IPS-18c (cell line): ENCODE results near the gene TMEM143.

ENCODE experiments used
- H3K4me3 ChIP-seq: 2 replicates; pipeline ENCODE4 v1.7.0; 2013; ENCODE audit warnings: low read depth, mild to moderate bottlenecking, low read length, moderate library complexity; ENCODE audit not compliant: insufficient read depth
- H3K9me3 ChIP-seq: one replicate; pipeline ENCODE4 v1.6.1; 2013; ENCODE audit warnings: mild to moderate bottlenecking, low read length, moderate library complexity; ENCODE audit not compliant: control insufficient read depth, insufficient read depth

Gene TMEM143

DNA sequence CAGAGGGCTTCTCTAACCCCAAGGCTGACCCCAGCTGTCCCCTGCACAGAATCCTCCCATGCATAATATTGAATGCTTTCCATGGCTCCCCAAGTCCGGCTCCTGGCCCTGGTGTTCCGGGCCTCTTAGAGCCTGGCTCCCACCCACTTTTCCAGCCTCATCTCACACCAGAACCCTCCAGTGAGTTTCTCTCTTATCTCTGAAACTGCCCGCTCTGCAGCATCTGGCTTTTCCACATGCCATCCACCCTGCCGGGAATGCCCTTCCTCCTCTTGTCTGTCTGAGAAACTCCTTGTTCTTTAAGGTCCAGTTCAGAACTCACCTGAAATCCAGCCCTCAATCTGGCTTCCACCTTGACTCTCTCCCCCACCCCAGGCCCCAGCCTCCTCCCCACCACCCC lies 7.2 kb upstream of the TMEM143 start:
- Histone ChIP-seq H3K9me3 (no peaks in the 10 kb centered on the region), H3K4me3 (no peak overlapping the region)

DNA sequence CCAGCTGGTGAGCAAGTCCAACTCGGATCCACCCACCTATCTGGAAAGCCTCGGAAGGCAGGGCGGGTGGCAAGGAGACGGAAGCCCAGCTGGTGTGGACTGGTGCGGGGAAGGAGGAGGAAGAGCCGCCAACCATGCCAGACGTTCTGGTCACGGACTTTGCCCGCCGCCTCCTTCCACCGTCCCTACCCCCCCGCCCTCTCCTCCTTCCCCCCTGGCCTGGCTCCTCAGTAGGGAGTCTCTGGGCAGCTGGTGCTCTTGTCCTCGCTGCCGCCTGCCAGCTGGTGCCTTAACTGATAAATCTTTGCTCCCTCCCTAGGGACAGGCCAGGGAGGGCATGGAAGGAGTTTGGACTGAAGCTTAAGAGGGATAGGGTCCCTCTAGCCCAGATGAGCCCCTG lies 5.2 kb upstream of the TMEM143 start:
- Histone ChIP-seq H3K4me3 (no peak overlapping the region), H3K9me3 (no peaks in the 10 kb centered on the region)

DNA sequence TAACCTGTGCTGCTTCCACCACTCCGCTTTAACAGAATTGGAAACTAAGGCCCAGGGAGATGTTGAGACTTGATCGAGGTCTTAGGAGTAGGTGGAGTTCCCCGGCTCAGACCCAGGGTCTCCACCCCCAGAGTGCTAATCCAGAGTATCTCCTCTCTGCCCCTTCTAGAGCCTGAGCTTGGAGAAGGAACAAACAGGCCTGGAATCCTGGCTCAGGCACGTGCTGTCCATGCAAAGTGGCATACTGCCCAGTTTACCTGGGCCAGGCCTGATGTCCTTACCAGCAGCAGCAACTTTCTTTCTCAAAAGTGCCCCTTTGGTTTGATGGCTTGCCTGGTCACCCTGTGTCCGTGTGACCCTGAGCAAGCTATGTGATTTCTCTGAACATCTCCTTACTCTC lies 4.1 kb upstream of the TMEM143 start:
- no peak overlapping the region for H3K4me3 ChIP-seq
- H3K9me3 ChIP-seq: no peaks in the 10 kb centered on the region

- H3K9me3 ChIP-seq: no peaks in the 10 kb centered on the region
Observed at GRCh38 chr19:48365602-48366001, 1.9 kb upstream of the TMEM143 start.

GRCh38 chr19:48364598-48365348 lies 1.0 kb upstream of the TMEM143 start:
- Histone ChIP-seq H3K4me3 (peak overlapping the region; percentile 40; the same call in 1 of the 2 replicates), H3K9me3 (no peaks in the 10 kb centered on the region)

More at GRCh38 chr19:48365602-48366001, 1.9 kb upstream of the TMEM143 start:
- no peak overlapping the region for H3K4me3 ChIP-seq

- H3K9me3 ChIP-seq: no peaks in the 10 kb centered on the region
- peak overlapping the region; percentile 69 for H3K4me3 ChIP-seq
Observed at GRCh38 chr19:48363500-48363809, 285 bp downstream of the TMEM143 start.

DNA sequence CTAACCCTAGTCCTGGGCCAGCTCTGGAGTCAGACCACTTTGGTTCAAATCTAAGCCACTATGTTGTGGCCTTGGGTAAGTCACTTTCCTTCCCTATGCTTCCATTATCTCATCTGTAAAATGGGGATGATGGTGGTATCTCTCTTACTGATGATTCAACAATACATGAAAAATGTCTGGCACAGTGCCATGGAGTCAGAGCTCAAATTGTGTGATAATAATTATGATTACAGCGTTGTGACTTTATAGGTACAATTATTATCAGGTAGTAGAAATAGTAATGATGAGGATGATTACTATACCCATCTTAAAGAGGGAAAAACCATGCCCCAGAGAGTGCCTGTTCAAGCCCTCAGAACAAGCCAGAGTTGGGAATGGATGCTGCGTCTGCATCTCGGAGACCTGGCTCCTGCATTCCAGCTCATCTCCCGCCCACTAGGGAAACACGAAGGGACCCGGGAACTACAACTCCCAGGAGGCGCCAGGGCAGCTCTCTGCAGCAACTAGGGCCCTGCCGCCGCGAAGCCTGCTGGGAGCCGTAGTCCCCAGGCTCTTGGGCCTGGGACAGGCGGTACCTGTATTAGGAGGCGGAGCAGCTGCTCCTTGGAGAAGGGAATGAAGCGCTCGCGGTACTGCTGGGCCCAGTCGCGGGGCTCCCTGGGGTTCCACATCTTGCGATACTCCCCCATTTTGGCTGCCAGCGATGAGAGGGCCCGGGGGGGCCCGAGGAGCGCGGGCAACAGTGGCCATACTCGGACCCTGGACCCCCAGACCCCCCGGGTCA lies 832 bp downstream of the TMEM143 start:
- Histone ChIP-seq H3K9me3 (no peaks in the 10 kb centered on the region), H3K4me3 (peak overlapping the region; percentile 69)

DNA sequence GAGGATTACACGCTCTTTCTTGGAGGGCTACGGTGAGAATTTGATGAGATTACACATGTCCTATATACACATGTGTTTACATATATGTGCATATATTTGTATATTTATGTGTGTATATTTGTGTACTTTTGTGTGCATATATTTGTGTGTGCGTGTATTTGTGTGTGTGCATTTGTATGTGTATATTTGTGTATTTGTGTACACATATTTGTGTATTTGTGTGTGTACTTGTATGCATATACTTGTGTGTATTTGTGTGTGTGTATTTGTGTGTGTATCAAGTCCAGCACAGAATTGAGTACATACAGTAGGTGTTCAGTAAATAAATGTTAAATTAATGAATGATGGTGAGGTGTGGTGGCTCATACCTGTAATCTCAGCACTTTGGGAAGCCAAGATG lies 1.8 kb downstream of the TMEM143 start:
- no peak overlapping the region for H3K4me3 ChIP-seq
- H3K9me3 ChIP-seq: no peaks in the 10 kb centered on the region

DNA sequence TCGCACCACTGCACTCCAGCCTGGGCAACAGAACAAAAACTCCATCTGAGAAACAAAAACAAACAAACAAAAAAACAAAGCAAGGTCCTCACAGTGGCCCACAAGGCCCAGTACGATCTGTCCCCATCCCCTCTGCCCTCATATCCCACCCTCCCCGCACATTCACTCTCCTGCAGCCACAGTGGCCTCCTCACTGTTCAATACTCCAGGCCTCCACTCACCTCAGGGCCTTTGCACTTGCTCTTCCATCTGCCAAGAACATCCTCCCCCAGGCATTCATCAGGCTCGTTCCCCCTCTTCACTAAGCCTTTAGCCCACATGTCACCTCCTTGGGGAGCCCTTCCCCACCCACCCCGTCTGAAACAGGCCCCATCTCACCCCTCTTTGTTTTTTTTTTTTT lies 4.6 kb downstream of the TMEM143 start:
- H3K9me3 ChIP-seq: no peaks in the 10 kb centered on the region

GRCh38 chr19:48355365-48355954 lies 8.3 kb downstream of the TMEM143 start:
- H3K4me3 ChIP-seq: no peak overlapping the region

More for the DNA sequence above, 4.6 kb downstream of the TMEM143 start:
- H3K4me3 ChIP-seq: no peak overlapping the region

DNA sequence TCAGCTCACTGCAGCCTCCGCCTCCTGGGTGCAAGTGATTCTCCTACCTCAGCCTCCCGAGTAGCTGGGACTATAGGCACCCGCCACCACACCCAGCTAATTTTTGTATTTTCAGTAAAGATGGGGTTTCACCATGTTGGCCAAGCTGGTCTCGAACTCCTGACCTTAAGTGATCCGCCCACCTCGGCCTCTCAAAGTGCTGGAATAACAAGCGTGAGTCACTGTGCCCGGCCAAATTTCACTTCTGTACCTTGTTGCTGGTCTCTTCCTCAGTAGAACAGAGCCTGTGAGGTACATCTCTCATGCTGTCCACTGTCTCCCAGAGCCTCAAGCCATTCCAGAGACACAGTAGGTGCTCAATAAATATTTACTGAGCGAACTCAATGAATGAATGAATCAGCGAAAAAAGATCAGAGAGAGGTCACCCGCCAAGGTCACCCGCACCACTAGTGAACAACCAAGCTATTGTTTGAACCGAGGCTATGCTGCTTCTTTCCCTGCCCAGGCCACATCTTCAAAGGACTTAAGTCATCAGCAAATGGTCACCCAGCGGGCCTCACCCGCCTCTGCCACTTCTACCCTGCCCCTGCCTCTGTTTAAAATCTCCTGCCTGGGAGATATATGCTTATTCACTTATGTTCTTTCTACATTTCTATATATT lies 9.3 kb downstream of the TMEM143 start:
- Histone ChIP-seq H3K9me3 (peaks cover 2% of the 10 kb centered on the region), H3K4me3 (no peak overlapping the region)

More at GRCh38 chr19:48355365-48355954, 8.3 kb downstream of the TMEM143 start:
- peaks cover 2% of the 10 kb centered on the region for H3K9me3 ChIP-seq

- Histone ChIP-seq H3K9me3 (peaks cover 2% of the 10 kb centered on the region), H3K4me3 (no peak overlapping the region)
Observed at GRCh38 chr19:48353677-48354076, 10.1 kb downstream of the TMEM143 start.

DNA sequence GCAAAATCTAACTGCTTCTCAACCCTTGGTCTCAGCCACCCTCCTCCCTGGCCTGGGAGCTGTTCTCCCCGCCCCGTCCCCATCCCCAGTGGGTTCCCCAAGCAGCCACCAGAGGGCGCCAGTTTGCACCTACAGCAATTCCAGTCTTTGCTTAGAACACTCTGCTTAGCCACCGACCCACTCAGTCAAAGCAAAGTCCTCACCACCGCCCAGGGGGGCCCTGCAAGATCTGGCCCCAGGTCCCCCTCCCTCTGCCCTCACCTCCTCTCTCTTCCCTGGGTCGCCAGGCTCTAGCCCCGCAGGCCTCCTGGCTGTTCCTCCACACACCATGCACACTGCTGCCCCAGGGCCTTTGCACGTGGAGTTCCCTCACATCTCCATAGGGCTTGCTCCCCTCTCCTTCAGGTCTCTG lies 12.4 kb downstream of the TMEM143 start:
- peaks cover 2% of the 10 kb centered on the region for H3K9me3 ChIP-seq
- no peak overlapping the region for H3K4me3 ChIP-seq

DNA sequence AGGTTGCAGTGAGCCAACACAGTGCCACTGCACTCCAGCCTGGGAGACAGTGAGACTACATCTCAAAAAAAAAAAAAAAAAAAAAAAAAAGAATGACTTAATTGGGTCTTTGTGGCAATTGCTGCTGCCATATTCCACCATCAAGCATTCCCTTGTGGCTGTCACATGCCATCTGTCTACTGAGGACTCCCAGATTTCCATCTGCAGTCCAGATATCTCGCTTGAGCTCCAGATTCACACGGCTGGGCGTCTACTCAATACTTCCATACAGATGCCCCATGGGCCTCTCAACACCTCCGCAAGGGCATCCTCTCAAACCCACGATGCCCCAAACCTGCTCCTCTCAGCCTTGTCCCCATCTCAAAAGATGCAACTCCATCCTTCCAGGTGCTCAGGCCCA lies 12.9 kb downstream of the TMEM143 start:
- Histone ChIP-seq H3K4me3 (no peak overlapping the region), H3K9me3 (peaks cover 2% of the 10 kb centered on the region)

DNA sequence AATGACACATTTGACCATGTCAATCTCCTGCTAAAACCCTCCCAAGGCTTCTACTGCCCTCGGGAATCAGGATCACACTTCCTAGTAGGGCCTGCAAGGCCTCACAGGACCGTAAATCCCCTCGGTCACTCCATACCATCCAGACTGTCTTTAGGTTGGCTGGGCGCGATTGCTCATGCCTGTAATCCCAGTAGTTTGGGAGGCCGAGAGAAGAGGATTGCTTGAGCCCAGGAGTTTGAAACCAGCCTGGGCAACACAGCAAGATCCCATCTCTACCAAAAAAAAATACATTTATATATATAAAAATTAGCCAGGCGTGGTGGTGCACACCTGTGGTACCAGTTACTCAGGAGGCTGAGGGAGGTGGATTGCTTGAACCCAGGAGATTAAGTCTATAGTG lies 15.0 kb downstream of the TMEM143 start:
- Histone ChIP-seq H3K9me3 (peaks cover 2% of the 10 kb centered on the region), H3K4me3 (no peak overlapping the region)

DNA sequence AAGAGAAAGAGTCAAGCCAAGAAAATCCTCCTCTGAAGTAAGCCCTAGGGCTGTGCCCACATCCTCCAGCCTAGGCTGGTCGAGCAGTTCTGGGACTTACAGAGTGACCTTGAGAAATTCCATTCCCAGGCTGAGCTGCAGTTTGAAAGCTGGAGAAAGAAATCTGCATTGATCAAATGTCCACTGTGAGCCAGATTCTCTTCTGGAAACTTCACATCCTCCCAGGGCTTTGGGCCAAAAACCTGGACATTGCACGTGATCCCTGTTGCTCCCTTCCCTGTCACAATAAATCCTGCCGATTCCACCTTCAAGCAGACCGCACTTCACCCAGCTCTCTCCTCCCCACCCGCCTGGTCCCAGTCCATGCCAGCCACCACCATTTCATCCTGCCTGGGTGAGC lies 15.7 kb downstream of the TMEM143 start:
- Histone ChIP-seq H3K9me3 (peaks cover 2% of the 10 kb centered on the region), H3K4me3 (no peak overlapping the region)

DNA sequence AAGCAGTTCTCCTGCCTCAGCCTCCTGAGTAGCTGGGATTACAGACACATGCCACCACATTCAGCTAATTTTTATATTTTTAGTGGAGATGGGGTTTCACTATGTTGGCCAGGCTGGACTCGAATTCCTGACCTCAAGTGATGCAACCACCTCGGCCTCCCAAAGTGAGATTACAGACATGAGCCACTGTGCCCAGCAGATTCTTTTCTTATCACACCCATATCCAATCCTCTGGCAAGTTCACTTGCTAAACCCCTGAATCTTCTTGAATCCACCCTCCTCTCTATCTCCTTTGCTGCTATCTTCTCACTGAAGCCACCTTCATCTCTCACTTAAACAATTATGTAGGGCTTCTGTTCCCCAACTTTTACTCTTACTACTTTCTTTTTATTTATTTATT lies 17.5 kb downstream of the TMEM143 start:
- Histone ChIP-seq H3K4me3 (no peak overlapping the region), H3K9me3 (no peaks in the 10 kb centered on the region)

DNA sequence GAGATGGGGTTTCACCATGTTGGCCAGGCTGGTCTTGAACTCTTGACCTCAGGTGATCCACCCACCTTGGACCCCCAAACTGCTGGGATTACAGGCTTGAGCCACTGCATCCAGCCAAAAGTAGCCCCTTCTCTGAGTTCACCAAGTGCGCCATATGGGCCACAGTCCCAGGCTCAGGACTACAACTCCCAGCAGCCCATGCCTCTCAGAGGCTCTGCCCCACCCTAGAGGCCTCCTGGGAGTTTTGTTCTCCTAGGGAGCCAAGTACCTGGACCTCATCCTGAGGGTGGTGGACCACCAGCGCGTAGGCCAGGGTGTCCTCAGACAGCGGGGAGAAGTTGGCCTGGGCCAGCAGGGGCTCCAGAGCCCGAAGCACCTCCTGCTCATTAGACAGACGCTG lies 18.8 kb downstream of the TMEM143 start:
- no peaks in the 10 kb centered on the region for H3K9me3 ChIP-seq
- no peak overlapping the region; the same call in 1 of the 2 replicates for H3K4me3 ChIP-seq
